HL-60/S4 treated with phorbol 12-myristate 13-acetate at 8.2 ng/mL for 4 days and 3 days (cell line): ENCODE data around the gene STARD8.

Experiments
- in situ Hi-C: fragments of 300-500 bp; cut with MboI; formaldehyde crosslinking; loops from 2 replicates; pipeline ENCODE4 v1.15.0; 2022; ENCODE audit warnings: low sequenced_read_pairs

Gene STARD8

GRCh38 chrX:68711845-68712244 is 64.4 kb downstream of the STARD8 start:
- in situ Hi-C loops = loop anchor here (10.0 to 25.0 kb wide), 2 partner anchors 207 to 525 kb away; no protein-coding TSS in a partner anchor

DNA sequence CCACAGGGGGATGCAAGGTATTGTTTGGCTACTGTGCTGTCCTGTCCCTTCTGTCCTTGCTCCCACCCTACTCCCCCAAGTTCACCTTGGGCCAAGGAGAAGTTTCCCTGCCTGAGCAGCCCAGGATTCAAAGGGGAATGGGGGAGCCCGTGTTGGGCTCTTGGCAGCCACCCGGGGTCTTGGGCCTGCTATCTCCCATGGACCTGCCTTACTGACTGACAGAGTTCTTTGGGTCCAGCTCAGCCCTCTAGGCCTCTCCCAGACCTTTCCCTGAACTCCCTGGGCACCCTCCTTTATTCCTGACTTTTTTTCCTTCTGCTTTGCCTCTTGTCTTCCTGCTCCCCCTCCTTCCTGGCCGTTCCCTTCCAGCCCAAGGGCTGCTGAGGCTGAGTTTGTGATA is 67.4 kb downstream of the STARD8 start:
- in situ Hi-C loops = loop anchor here (10.0 to 25.0 kb wide), 2 partner anchors 210 to 528 kb away; no protein-coding TSS in a partner anchor

GRCh38 chrX:68717196-68717595 is 69.7 kb downstream of the STARD8 start:
- in situ Hi-C loops = loop anchor here (10.0 to 25.0 kb wide), 2 partner anchors 212 to 530 kb away; no protein-coding TSS in a partner anchor

GRCh38 chrX:68717663-68718442 is 70.4 kb downstream of the STARD8 start:
- in situ Hi-C loops = loop anchor here (10.0 to 25.0 kb wide), 2 partner anchors 213 to 531 kb away; no protein-coding TSS in a partner anchor

DNA sequence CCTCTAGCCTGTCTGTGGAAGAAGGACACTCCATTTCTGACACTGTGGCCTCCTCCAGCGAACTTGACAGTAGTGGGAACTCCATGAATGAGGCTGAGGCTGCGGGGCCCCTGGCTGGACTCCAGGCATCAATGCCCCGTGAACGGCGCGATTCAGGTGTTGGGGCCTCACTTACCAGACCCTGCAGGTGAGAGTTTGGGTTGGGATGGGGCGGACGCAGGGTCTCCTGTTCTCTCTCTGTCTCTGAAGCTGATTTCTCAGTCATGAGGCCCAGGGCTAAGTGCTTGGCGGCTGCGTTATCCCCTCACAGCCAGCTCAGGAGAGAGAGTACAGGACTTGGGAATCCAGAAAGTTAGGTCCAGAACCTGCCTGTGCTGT is 71.0 kb downstream of the STARD8 start:
- in situ Hi-C loops = loop anchor here (10.0 to 25.0 kb wide), 2 partner anchors 214 to 531 kb away; no protein-coding TSS in a partner anchor

GRCh38 chrX:68719181-68719903 is 71.9 kb downstream of the STARD8 start:
- in situ Hi-C loops = loop anchor here (10.0 to 25.0 kb wide), 2 partner anchors 215 to 532 kb away; no protein-coding TSS in a partner anchor

DNA sequence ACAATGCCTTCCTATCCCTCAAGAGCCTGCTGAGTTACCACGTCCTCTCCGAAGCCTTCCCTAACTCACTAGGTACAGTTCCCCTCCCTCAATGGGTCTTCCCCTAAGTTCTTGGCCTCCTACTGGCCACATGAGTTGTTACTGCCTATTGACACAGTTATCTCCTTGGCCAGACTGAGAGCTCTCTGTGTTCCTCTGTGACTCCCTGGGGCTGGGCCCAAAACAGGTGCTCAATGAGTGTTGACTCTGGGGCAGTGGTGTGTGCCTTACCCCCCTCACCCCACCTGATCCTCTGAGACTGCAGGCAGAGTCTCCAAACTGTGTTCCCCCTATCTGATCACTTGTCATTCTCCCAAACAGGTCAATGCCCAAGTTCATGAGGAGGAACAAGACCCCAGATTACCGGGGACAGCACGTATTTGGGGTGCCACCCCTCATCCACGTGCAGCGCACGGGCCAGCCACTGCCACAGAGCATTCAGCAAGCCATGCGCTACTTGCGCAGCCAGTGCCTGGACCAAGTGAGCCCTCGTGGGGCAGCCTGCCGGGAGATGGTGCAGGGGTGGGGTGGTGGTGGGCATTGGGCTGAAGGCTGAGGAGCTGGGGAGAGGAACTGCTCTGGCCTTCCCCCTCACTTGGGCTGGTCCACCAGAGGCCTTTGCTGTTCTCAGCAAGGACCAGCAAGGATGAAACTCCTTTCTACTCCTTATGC is 72.6 kb downstream of the STARD8 start:
- in situ Hi-C loops = loop anchor here (10.0 to 25.0 kb wide), 2 partner anchors 215 to 533 kb away; no protein-coding TSS in a partner anchor

DNA sequence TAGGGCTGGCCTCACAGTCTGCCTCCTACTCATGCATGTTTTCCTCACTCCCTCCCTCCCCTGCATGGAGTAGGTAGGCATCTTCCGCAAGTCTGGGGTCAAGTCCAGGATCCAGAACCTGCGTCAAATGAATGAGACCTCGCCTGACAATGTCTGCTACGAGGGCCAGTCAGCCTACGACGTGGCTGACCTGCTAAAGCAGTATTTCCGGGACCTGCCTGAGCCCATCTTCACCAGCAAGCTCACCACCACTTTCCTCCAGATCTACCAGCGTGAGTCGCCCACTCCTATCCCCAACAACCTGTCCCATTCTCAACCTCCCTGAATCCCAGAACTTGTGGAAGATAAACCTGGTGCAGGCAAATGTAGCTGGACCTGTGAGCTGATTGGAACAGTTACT is 73.4 kb downstream of the STARD8 start:
- in situ Hi-C loops = loop anchor here (25.0 kb wide), 1 partner anchor 534 kb away; no protein-coding TSS in a partner anchor

DNA sequence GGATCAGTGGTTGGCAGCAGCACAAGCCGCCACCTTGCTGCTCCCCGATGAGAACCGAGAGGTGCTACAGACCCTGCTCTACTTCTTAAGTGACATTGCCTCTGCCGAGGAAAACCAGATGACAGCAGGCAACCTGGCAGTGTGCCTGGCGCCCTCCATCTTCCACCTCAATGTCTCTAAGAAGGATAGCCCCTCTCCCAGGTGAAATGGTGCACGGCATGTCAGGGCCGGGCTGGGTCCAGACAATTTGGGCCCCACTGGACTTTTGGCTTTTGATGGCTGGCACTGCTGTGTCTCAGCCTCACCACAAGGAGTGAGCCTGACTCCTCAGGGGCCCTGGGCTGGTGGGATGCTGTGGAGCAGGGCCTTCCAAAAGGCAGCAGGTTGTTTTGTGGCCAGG is 74.1 kb downstream of the STARD8 start:
- in situ Hi-C loops = loop anchor here (25.0 kb wide), 1 partner anchor 534 kb away; no protein-coding TSS in a partner anchor

DNA sequence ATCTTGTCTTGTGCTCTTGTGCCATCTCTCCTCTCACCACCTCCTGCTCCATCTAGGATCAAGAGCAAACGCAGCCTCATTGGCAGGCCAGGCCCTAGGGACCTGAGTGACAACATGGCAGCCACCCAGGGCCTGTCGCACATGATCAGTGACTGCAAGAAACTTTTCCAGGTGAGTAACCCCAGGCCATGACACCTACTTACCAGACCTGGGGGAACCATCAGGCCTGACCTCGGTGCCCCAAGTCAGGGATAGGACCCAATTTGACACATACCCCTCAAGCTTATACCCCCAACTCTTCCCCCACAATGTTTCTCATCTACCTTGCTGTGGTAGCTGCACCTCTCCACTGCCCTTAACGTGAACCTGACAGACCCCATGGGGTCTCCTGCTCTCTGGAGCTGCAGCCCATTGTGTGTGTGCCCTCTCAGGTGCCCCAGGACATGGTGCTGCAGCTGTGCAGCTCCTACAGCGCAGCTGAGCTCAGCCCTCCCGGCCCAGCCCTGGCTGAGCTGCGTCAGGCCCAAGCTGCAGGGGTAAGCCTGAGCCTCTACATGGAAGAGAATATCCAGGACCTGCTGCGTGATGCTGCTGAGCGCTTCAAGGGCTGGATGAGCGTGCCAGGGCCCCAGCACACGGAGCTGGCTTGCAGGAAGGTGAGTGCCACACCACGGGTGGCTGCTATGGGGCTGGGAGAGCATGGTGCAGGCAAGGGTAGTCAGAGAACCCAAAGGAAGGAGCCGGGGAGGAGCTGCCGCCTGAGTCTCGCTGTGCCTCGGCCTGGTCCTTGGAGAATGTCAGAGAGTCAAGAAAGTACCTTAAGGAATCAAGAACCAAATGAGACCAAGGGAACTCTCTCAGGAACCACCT is 74.8 kb downstream of the STARD8 start:
- in situ Hi-C loops = loop anchor here (25.0 kb wide), 1 partner anchor 535 kb away; no protein-coding TSS in a partner anchor

GRCh38 chrX:68723491-68724155 is 76.2 kb downstream of the STARD8 start:
- in situ Hi-C loops = loop anchor here (25.0 kb wide), 1 partner anchor 536 kb away; no protein-coding TSS in a partner anchor

DNA sequence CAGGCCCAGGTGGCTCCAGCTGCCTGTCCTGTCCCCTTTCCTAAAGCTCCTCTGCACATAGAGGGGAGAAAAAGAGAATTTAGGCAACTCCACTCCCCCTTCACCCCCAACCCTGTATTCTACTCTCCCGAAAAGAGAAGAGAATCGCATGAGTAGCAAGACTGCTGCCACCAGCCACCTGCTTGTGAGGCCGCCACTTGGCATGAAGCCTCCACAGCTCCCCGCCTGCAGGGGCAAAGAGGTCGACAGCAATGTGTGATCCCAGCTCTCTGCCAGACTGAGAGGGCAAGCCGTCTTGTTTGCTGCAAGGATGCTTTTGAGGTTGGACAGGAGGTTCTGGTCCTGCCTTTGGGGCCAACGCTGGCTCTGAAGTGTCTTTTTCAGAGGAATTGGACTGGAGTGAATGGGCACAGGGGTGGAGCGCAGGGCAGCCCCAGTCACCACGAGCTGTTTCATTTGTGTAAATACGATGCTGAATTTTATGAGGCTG is 77.1 kb downstream of the STARD8 start:
- in situ Hi-C loops = loop anchor here (25.0 kb wide), 2 partner anchors 113 to 537 kb away; partner anchors contain the start of gene EFNB1

GRCh38 chrX:68725756-68726365 is 78.4 kb downstream of the STARD8 start:
- in situ Hi-C loops = loop anchor here (25.0 kb wide), 1 partner anchor 111 kb away; the partner anchor contains the start of gene EFNB1

- in situ Hi-C loops = loop anchor here (25.0 kb wide), 1 partner anchor 111 kb away; the partner anchor contains the start of gene EFNB1
These were observed 78.9 kb downstream of the STARD8 start for GRCh38 chrX:68726366-68726765.

DNA sequence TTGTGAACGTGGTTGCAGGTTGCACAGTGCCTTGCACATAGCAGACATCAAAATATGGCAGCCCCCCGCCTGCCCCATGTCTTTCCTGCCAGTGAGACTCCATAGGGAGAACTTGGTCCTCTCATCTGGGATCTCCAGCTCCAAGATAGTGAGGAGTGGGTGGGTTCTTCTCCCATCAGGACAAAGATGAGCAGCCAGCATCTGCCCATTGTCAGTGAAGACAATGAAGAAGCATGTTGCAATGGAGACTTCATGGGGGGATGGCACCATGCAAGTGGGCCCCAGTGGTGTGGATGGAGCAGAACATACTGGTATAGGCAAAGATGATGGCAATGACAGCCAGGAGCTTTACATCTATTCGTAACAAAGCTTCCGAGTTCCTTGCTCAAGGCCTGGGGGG is 80.2 kb downstream of the STARD8 start:
- in situ Hi-C loops = loop anchor here (25.0 kb wide), 1 partner anchor 110 kb away; the partner anchor contains the start of gene EFNB1

DNA sequence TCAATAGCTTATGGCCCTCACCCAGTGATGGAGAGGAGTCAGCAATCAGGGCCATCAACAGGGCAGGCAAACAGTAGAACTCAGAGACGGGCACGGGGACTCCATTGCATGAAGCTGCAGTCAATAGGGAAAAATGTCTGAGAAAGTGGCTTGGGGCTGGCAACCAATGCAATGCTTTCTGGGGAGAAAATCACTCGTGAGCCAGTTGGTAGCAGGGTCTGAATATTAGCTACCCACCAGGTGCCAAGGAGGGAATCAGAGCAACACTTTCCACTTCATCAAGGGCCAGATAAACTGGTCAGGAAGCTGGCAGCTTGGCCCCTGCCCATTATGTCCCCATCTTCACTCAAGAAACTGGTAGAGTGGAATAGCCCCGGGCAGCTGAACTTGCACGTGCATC is 80.7 kb downstream of the STARD8 start:
- in situ Hi-C loops = loop anchor here (25.0 kb wide), 1 partner anchor 109 kb away; the partner anchor contains the start of gene EFNB1

DNA sequence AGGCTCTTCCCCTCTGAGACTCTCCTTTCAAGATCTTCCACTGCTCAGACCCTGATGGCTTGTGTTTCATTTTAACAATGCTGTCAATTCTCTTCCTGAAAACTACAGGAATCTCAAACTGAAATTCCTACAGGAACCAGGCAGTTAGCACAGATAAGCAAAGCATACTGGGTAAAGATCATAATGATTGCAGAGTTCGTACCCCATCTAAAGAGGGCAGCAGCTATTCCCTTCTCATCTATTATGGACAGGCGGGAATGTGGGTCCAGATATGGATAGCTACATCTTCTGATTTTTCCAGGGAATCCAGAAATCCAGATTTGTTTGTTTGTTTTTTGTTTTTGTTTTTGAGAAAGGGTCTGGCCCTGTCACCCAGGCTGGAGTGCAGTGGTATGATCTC is 83.8 kb downstream of the STARD8 start:
- in situ Hi-C loops = loop anchor here (25.0 kb wide), 1 partner anchor 106 kb away; the partner anchor contains the start of gene EFNB1

- in situ Hi-C loops = loop anchor here (25.0 kb wide), 1 partner anchor 104 kb away; the partner anchor contains the start of gene EFNB1
These were observed 85.5 kb downstream of the STARD8 start for GRCh38 chrX:68732906-68733493.
